HG03521 (cell line): ENCODE measurements around the gene AP1B1.
"Not testable (repeated sequence)": the region's sequence is repeated elsewhere in the genome, so short reads cannot be mapped to it uniquely, and the experiment has no call there.

Source experiments
- ATAC-seq: cut with Tn5 transposase; IDR thresholded peaks from one replicate; pipeline ENCODE4 v1.9.1; 2021; ENCODE audit warnings: mild to moderate bottlenecking, moderate library complexity; ENCODE audit not compliant: unreplicated experiment

AP1B1 gene

DNA sequence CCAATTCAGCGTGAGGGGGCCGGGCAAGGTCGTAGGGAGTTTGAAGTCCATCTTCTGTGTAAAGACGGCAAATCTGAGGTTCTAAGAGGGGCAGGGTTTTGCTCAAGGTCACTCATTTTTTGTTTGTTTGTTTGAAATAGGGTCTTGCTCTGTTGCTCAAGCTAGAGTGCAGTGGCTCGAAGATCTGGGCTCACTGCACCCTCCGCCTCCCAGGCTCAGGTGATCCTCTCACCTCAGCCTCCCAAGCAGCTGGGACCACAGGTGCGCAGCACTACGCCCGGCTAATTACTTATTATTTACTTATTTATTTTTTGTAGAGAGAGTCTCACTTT, 355 bp upstream of the AP1B1 start:
- ATAC-seq: no peak

DNA sequence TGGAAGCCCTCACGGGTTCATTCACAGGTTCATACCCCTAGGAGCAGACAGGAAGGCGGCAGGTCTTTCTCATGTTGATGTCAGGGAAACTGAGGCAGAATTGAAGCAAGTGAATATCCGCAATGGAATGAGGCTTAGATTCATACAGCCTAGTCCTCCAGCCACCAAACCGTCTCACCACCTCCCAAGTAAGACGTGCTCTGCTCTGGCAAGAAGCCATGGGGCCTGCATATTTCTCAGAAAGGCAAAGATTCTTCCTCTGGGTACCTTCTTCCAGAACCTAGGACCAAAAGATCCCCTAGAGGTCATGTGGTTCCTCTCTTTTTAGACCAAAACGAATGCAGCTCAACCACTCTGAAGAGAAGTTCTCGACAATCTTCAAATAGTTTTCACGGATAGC, 1.7 kb downstream of the AP1B1 start:
- no peak for ATAC-seq

- no peak for ATAC-seq
Measured at GRCh38 chr22:29385748-29386147, 2.6 kb downstream of the AP1B1 start.

- no peak for ATAC-seq
Measured at GRCh38 chr22:29385151-29385704, 3.1 kb downstream of the AP1B1 start.

DNA sequence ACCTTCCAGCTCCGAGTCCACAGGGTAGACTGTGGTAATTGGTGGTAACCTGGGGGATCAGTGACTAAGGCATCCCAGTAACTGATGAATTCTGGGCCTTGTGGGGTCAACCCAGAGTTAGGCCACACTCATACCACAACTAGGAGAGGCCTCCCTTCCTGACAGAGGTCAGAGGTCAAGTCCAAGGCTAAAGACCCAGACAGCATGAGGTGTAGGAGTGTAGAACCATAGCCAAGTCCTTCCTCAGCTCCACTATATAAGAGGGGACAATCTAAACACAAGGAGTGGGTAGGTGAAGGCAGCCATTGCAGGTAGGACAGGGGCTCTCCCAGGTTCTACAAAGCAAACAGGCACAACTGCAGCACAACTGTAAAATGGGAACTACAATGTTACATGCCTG, 4.6 kb downstream of the AP1B1 start:
- ATAC-seq: no peak

DNA sequence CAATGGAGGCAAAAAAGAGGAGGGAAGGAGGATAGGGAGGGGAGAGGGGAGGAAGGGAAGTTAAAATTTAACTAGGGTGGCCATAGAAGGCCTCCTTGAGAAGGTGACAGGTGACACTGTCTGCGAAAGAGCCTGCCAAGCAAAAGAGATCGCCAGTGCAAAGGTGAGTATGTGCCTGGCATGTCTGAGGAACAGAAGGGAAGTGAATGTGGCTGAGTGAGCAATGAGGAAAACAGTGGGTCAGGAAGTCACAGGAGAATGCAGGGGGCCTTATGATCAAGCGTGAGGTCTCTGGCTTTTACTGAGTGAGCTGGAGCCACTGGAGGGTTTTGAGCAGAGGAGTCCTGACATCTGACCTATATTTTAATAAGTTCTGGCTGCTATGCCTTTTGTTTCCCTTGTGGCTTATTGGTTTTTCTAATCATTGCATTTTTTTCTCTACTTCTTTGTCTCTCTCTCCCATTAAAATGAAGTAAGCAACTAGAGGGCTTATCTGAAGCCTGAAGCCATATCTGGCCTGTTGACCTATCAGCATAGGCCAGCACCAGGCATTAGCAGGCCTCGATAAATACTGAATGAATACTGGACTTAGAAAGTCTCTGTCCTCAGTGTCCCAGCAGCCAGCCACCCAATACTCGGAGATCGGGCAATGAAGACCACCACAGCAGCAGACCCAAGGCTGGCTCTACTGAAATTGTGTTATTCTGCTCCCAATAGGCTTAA, 5.6 kb downstream of the AP1B1 start:
- no peak for ATAC-seq

DNA sequence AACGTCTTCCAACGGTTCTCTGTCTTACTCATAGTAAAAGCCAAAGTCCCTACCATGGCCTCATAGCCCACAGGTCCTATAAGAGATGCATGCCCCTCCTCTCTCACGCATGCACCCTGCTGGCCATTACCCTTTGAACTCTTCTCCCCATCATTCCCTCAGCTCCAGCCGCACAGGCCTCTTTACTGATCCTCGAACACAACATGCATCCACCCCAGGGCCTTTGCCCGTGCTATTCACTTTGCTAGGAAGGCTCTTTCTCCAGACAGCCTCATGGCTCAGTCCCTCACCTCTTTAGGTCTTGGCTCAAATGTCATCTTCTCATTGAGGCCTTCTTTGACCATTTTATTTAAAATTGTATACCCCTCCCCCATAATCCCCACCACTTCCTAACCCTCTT, 7.5 kb downstream of the AP1B1 start:
- no peak for ATAC-seq

GRCh38 chr22:29380032-29380781, 8.2 kb downstream of the AP1B1 start:
- ATAC-seq: no peak

DNA sequence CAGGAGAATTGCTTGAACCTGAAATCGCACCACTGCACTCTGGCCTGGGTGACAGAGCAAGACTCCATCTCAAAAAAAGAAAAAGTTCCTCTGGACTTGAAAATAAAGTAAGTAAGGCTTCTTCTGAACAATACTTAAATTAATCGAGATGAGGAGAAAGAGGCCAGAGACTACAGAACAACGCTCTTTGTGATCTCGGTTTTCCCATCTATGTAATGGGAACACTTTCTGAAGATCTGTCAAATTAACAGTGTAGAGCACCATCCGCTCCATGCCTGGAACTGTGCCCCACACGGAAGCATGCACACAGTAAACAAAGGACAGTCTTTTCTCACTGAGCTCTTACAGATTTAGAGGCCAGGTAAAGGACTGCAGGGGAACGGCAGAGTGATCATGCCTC, 9.1 kb downstream of the AP1B1 start:
- ATAC-seq: no peak

GRCh38 chr22:29377979-29378378, 10.4 kb downstream of the AP1B1 start:
- no peak for ATAC-seq

- not testable (repeated sequence) for ATAC-seq
Measured at GRCh38 chr22:29376705-29377104, 11.7 kb downstream of the AP1B1 start.

DNA sequence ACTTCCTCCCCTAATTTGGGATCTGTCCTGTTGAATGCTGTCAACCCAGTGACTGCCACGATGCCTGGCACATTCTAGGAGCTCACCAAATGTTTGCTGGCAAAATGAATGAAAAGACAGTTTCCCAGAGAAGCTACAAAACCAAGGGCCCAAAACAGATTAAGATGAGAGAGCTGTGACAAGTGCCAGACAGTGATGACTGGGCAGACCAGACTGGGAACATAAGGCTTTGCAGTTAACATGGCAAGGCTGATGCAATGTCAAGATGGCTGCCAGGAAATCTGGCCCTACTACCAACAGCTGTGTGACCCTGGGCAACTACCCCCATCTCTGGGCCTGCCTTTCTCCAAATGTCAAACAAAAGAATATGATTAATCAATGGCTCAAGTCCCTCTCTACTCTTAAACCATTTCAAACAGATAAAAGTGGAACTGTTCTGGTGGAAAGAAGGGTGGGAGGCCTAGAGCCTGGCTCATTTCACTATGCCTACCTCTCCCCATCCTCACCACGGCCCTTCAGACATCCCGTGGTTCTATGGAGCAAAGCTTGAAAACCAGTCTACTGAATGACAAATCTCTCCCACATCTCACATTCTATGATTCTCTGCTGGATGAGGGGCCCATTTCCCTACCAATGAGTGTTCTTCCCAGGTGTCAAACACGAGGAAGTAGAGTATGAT, 12.8 kb downstream of the AP1B1 start:
- ATAC-seq: no peak

GRCh38 chr22:29374806-29375205, 13.6 kb downstream of the AP1B1 start:
- ATAC-seq: not testable (repeated sequence)

DNA sequence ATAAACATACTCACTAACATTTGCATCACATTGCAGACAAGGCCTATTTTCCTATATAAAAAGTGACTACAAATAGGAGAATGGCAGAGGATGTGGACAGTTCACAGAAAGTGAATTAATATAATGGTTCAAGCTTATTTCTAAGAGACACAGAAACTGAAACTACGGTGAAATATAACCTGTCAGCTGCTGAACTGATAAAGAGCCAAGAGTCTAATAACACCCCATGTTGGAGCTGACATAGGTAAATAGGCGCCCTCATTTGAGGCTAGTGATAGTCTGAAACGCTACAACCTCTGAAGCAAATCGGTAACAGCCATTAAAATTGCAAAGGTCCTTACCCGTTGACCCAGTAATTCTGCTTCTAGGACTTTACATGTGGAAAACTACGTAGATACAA, 14.0 kb downstream of the AP1B1 start:
- ATAC-seq: no peak

- ATAC-seq: no peak
Measured at GRCh38 chr22:29370537-29370936, 17.8 kb downstream of the AP1B1 start.

DNA sequence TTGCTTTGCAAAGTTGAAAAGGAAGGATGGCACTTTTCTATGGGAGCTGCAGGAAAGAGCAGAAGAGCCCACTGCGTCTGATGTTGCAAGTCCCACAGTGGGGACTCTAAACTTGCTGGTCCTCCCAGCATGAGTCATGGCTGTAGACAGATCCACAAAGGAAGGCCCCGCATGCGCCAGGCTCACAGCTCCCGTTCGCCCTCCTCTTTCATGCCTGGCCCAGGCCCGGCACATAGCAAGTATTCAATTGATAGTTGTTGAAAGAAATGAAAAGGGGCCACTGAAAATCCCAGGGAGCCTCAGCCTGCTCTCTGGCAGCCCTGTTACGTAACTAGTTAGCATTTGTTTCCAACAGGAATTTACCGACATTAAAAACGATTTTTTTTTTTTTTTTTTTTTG, 18.9 kb downstream of the AP1B1 start:
- no peak for ATAC-seq

DNA sequence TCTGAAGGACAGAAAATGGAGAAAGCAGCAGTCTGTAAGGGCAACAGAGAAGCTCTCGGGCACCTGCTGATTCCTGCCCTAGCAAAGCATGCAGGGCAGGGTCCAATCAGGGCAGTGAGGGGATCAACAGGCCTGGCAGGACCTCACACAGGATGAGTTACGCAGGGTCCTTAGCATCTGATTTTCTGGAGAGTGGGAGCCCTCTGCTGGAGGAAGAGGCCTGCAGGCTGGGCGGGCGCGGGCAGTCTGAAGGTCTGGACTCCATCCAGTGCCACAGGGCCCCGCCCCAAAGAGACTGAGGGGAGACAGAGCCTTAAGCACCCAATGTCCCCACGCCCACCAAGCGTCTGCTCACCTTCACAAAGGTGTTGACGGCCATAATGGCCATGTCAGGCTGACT, 28.9 kb downstream of the AP1B1 start:
- no peak for ATAC-seq

DNA sequence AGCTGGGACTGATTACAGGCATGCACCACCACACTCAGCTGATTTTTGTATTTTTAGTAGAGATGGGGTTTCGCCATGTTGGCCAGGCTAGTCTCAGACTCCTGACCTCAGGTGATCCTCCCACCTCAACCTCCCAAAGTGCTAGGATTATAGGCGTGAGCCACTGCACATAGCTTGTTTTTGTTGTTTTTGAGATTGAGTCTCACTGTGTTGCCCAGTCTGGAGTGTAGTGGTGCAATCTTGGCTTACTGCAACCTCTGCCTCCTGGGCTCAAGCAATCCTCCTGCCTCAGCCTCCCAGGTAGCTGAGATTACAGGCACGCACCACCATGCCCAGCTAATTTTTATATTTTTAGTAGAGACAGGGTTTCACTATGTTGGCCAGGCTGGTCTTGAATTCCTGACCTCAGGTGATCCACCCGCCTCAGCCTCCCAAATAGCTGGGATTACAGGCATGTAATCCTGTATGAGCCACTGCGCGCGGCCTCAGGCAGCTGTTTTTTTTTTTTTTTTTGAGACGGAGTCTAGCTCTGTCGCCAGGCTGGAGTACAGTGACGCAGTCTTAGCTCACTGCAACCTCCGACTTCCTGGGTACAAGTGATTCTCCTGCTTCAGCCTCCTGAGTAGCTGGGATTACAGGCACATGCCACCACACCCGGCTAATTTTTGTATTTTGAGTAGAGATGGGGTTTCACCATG, 31.0 kb downstream of the AP1B1 start:
- not testable (repeated sequence) for ATAC-seq

GRCh38 chr22:29353860-29354259, 34.5 kb downstream of the AP1B1 start:
- no peak for ATAC-seq

DNA sequence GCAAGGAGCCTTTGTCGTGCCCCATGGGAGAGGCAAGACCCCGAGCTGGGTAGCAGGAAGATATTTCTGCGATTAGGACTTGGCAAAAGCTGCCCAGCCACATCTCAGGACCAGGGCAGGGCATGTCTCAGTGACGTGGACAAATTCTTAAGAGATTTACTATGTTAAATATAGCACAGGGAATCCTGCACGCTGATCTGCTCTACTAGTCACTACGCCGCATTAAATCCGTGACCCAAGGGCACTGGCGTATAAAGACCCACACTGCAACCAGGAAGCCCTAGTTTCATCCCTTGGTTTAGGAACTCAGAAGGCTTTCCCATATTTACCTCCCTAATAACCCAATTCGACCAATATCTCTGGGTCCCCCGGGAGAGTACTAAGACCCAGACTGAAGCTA, 35.1 kb downstream of the AP1B1 start:
- no peak for ATAC-seq

- no peak for ATAC-seq
Measured at GRCh38 chr22:29352778-29353177, 35.6 kb downstream of the AP1B1 start.
